SHP77 (cell line): ENCODE results near the gene NCK2.
"Not testable (repeated sequence)": the region's sequence is repeated elsewhere in the genome, so short reads cannot be mapped to it uniquely, and the experiment has no call there.

Experiments
- DNase-seq, 2 experiments: peaks; one replicate each; lab custom pipeline; 2025; lab: John Stamatoyannopoulos, UW

The NCK2 gene

DNA sequence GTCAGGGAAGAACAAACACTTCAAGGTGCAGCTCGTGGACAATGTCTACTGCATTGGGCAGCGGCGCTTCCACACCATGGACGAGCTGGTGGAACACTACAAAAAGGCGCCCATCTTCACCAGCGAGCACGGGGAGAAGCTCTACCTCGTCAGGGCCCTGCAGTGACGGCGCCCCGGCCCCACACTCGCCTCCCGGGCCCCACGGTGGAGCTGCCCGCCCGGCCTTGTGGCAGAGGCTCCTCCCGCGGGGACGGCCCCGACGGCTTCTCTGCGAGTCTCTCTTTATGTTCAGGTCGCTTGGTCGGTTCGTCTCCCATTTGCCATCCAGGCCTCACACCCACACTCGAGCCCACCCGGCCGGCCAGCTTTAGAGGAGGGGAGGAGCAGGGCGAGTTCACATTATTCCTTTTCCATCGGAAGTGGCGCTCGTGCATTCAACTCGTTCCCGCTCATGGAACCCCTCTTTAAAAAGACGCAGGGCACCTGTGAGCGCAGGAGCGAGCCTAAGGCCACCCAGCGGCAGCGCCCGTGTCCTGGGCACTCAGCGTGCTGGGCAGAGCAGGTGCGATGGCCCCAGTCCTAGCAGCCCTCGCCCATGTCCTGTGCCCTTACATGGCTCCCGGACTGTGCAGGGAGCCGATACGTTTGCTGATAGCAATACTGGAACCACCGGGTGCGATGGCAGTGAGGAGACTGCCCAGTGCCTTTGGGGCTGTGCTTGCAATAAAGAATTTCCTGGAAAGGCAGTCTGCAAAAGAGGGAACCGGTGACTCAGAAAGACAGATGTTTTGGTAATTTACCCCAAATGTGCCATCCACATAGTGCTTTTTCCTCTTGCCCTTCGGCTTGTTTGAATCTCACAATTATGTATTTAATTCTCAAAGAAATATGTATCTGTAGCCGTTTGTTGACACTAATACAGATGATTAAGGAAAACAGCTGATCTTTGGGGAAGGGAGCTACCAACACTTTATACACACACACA, 148.6 kb downstream of the NCK2 start:
- DNase-seq = no peak

DNA sequence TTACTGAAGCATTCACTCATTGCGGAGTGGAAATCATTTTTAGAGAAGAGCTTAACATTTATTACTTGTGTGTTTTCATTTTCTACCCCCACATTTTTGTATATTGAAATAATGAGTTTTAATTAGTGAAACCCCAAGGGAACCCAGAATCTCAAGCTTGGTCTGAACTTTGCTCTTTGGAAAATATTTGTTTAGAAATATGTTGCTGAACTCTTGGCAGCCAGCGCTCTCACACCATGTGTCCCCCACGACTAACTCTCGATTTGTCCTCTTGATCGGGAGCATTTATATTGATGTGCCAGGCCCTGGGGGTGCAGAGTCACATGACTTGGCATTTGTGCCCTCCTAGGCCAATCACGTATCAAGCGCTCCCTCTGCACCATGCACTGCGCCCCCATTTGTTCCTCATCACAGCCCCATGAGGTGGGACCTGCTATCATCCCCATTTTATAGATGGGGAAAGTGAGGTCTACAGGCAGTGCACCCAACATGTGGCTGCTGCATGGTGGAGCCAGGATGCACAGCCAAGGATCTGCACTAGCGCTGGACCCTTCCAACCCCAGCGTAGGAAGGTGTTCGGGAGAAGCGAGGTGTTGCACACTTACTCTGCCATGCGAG, 149.7 kb downstream of the NCK2 start:
- DNase-seq = no peak

GRCh38 chr2:105895990-105896764, 151.5 kb downstream of the NCK2 start:
- no peak for DNase-seq

DNA sequence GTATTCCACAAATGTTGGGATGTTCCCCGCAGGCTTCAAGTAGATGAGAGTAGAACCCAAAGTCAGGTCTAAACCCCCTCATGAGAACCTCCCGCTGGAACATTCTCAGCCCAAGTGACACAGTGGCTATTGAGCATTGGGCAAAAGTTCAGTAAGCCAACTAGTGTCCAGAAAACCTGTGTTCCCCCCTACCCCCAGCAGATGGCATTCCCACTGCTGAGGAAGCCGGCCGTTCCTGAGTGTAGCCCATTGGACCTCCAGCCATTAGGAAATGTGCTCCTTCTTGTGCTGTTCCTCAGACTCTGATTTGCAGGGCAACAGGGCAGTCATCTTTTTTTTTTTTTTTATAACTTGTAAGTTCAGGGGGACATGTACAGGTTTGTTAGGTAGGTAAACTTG, 152.1 kb downstream of the NCK2 start:
- no peak for DNase-seq

- not testable (repeated sequence) for DNase-seq
Observed at GRCh38 chr2:105897694-105898093, 153.0 kb downstream of the NCK2 start.

DNA sequence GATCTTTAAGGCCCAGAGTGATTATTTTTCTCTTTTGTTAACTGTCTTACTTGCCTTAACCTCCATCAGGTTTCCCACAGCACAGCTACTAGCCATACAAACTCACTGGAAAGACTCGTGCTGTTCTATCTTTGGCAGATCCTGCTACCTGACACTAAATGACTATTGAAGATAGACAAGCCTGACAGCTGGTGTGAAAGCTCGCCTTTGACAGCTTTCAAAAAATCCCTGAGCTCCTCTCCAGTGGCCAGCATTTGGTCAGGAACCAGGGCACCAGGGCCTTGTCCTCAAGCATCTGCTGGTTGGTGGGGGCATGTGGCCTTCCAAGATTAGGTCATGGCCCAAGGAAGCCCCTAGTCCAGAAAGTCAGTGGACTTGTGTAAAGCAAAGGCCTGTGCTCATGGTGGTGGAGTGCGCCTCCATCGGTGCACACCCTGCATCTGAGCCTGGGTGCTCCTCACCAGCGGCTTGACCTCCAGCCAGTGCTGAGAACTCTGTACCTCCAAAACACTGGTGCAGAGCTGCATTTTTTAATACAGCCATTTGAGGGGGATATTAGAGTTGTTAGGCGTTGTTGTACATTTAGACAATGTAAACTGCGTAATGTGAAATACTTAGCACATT, 158.5 kb downstream of the NCK2 start:
- DNase-seq = no peak

GRCh38 chr2:105904938-105905337, 160.2 kb downstream of the NCK2 start:
- DNase-seq = no peak

DNA sequence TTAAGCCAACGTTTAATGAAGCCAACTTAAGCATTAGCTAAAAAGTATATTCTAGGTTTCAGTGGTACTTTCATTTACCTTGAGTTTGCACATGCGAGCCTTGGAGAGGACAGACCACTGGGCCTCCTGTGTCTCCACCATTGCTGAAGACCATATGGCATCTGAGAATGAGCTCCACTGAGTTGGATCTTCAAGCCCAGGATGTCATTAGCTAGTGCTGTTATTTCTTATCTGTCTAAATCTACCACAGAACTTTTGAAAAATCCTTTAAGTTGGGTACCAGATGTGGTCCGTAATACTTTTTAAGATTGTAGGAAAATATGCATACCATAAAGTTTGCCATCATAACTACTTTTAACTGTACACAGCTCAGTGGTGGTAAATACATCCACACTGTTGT, 161.8 kb downstream of the NCK2 start:
- DNase-seq = no peak

GRCh38 chr2:105907184-105907583, 162.5 kb downstream of the NCK2 start:
- DNase-seq = no peak

- no peak for DNase-seq
Observed at GRCh38 chr2:105909215-105909614, 164.5 kb downstream of the NCK2 start.

DNA sequence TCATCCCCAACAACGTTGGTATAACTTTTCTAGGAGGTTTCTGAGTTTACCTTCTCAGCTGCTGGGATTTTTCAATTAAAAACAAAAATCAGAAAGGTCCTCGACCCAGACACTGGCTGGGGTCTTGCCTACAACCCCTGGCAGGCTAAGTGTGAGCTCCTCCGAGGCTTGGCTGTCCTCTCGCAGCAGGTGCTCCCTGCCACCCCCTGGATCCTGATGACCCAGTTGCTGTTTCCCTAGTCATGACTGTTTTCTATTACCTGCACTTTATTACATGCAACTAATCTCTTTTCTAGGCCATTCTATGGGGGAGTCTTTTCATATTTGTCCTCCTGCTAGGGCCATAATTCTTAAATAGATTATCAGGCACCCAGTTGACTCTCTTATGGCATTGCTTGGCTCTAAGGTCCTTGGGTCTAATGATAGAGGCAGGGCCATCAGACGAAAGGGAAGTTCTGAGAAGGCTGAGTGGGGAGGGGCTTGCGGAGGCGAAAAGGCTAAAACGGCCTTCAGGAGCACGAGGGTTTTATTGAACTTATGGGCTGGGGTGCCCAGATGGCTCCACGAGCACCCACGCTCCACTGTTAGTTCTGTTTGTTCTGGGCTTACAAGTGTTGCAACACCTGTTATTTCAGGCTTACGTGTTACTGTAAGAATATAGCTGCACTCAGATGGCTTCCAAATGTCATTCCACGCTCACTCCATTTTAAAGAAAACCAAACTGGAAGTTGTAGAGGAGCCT, 166.0 kb downstream of the NCK2 start:
- peak; percentile 35 to 59 for DNase-seq

DNA sequence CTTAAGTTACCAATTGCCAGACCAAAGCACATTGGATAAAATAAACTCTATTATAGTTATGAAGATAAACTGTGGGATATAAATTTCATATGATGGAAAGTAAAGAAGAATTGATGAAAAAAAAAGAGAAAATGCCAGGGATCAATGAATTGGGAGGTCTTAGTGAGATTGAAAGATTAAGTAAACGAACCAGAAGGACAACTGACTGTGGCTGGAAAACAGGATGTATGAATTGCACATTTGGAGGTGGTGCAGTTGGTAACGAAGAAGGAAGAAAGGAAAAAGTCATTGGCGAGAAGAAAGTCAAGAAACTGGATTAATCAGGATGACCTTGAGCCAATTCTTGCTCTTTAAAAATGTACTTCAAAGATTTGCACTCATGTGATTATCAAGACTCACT, 166.7 kb downstream of the NCK2 start:
- no peak for DNase-seq

- no peak for DNase-seq
Observed at GRCh38 chr2:105912081-105912480, 167.4 kb downstream of the NCK2 start.

GRCh38 chr2:105915005-105915558, 170.4 kb downstream of the NCK2 start:
- DNase-seq = no peak

- DNase-seq = no peak
Observed at GRCh38 chr2:105917226-105917625, 172.5 kb downstream of the NCK2 start.

DNA sequence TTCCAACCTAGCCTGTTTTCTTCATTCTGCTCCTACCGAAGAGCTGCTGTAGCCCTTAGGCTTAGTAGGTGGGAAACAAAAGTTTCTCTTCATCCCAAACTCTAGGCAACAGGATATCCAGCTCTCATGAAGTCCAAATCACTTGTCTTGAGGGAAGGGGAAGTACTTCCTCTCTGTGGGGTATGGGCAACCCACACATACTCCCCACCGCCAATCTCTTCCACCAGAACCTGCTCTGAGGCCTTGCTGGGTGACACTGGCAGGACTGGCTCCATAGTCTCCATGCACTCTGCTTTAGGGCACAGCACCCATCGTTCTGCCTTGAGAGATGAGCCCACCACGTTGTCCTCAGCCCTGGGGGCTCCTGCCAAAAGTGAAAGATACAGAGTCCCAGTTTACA, 173.0 kb downstream of the NCK2 start:
- DNase-seq = no peak

DNA sequence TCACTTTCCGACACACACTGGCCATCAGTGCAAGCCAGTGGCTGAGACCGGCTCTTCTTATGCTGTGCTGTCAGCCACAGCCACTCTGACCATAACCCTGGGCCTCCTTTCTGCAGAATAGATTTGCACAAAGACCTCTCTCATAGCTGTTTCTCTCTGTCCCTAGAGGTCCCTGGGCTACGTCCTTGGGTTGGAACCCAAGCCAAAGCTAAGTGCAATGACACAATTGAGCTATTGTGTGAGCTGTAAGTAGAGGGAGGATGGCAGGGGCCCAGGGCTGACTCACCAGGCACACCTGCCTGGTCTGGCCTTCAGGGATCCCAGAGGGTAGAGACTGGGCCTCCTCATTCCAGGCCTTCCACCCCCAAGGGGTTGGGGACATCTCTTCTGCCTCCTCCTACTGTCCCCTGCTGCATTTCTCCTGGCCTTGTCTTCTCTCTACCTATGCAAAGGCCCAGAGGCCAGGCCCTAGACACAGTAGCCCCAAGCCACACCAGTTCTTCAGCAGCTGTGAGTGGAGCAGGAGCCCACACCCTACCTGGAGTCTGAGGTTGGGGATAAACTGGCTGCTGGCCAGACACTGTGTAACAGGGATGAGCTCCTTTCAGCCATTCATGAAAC, 174.6 kb downstream of the NCK2 start:
- DNase-seq = peak; percentile 57 to 68

DNA sequence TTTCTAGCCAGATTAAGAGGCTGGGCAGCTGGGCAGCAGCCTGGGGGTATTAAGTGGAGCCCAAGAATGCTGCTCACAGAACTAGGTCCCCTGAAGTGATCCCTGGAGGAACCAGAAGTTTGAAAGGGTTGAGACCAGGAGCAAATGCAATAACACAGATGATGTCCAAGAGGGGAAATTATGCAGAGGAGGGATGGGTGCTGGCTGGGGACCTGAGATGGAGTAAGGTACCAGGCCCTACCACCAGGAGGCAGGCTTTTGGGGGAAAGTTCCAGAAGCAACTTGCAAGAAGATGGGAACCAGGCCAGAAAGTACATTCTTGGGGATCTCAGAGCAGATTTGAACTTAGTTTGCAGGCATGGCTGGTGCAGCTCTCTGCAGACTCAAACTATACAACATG, 175.1 kb downstream of the NCK2 start:
- peak in 1 of 2 experiments; percentile 11 for DNase-seq

DNA sequence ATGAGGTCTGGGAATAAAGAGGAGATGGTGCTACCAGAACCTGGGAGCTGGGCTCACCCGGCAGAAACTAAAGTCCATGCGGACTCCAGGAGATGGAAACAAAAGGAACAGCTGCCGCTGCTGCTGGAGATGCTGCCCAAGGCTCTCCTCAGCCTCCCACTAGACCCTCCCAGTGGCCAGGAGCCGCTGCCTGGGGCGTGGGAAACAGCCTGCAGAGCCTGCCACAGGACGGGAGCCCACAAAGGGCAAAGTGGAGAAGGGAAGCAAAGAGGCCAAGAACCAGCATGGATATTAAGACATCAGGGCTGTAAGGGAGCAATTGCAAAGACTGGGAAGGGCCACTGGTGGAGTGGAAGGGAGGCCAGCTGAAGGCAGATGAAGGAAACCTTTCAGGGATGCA, 179.6 kb downstream of the NCK2 start:
- DNase-seq = no peak

- no peak for DNase-seq
Observed at GRCh38 chr2:105924932-105925331, 180.2 kb downstream of the NCK2 start.

DNA sequence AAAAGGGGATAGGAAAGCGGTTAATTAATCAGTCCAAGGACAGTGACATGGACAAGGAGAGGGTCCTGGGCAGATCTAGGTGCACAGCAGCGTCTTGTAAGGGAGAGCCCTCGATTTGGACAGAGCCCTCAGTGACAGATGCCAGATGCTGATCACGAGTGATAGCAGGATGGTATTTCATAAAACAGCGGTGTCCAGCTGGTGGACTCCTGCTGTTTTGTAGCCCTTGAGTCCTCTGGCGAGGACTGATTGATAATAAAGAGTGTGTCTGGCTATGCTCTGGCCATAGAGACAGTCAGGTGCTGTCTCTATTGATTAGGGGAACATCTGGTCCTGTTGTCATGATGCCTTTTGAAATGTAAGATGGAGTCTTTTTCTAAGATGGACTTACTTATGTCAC, 180.7 kb downstream of the NCK2 start:
- DNase-seq = no peak
